ENCODE measurements around the gene SETD1B.

GRCh38 chr12:121815263-121815662 lies 11.5 kb downstream of the SETD1B start:
- TF ChIP-seq CTCF (IDR thresholded peaks at IDR 0.05) (no peak), POLR2A (IDR thresholded peaks at IDR 0.05) (no peak)

All from heart left ventricle (tissue), 13 donors.